Measurements from ENCODE around the gene APOBEC2.

The APOBEC2 gene

DNA sequence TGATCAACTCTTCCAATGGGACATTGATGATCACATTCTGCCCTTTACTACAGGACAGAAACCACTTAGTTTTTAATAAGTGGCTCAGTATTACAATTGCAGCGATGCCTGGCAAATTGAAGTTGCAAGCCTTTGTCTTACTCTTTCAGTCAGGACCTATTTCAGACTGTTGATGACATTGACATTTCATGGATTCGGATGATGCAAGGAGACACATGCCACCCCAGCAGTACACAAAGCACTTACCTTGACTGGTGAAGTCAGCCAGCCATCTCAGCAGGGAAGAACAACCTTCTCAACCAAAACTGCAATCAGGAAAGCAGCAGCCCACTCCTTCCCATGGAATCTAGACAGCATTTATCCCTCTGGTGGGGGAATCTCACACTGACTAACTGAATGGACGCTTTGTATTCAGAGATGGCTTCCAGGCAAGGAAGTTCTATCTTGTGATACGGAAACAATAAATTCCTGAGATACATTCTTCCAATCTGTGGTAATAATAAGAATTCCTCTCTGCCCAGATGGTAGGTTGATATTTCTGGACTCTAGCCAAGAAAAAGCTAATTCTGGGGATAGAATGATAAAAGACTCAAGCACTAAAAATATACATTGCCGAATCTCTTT is 44.6 kb downstream of the APOBEC2 start:
- Histone ChIP-seq H3K9ac (ENCODE audit: low read length) (no peak overlapping the region), H2AFZ (ENCODE audit: low read depth, low read length) (no peak overlapping the region), H3K36me3 (replicated peaks; ENCODE audit: low read depth, low read length) (peaks cover 79% of the 10 kb centered on the region), H4K20me1 (ENCODE audit: insufficient read depth, low read length) (no peaks in the 10 kb centered on the region), H3K4me2 (ENCODE audit: low read length) (no peak overlapping the region), H3K4me1 (ENCODE audit: low read length) (no peaks in the 10 kb centered on the region), H3K27ac (ENCODE audit: low read length) (no peak overlapping the region), H3K79me2 (ENCODE audit: low read length) (no peaks in the 10 kb centered on the region), H3K27me3 (ENCODE audit: low read depth, low read length) (no peaks in the 10 kb centered on the region), H3K4me3 (ENCODE audit: low read length) (no peak overlapping the region), H3K9me3 (ENCODE audit: insufficient read depth, low read length) (no peaks in the 10 kb centered on the region)
- no peak for TF ChIP-seq EZH2phosphoT487 (IDR thresholded peaks at IDR 0.05; ENCODE audit: low read depth)
- TF ChIP-seq CTCF (IDR thresholded peaks at IDR 0.05; ENCODE audit: low read depth, low read length): no peak

- H4K20me1 ChIP-seq (ENCODE audit: insufficient read depth, low read length): no peaks in the 10 kb centered on the region
- H3K27me3 ChIP-seq (ENCODE audit: low read depth, low read length): no peaks in the 10 kb centered on the region
- H3K36me3 ChIP-seq (replicated peaks; ENCODE audit: low read depth, low read length): peaks cover 74% of the 10 kb centered on the region
- H3K4me3 ChIP-seq (ENCODE audit: low read length): no peak overlapping the region
- H3K4me1 ChIP-seq (ENCODE audit: low read length): no peaks in the 10 kb centered on the region
- H3K4me2 ChIP-seq (ENCODE audit: low read length): no peak overlapping the region
- no peak overlapping the region for H2AFZ ChIP-seq (ENCODE audit: low read depth, low read length)
- TF ChIP-seq CTCF (IDR thresholded peaks at IDR 0.05; ENCODE audit: low read depth, low read length) (no peak), EZH2phosphoT487 (IDR thresholded peaks at IDR 0.05; ENCODE audit: low read depth) (no peak)
- H3K79me2 ChIP-seq (ENCODE audit: low read length): no peaks in the 10 kb centered on the region
- no peak overlapping the region for H3K27ac ChIP-seq (ENCODE audit: low read length)
- no peak overlapping the region for H3K9ac ChIP-seq (ENCODE audit: low read length)
- H3K9me3 ChIP-seq (ENCODE audit: insufficient read depth, low read length): no peaks in the 10 kb centered on the region
Observed at GRCh38 chr6:41098366-41098765, 45.4 kb downstream of the APOBEC2 start.

DNA sequence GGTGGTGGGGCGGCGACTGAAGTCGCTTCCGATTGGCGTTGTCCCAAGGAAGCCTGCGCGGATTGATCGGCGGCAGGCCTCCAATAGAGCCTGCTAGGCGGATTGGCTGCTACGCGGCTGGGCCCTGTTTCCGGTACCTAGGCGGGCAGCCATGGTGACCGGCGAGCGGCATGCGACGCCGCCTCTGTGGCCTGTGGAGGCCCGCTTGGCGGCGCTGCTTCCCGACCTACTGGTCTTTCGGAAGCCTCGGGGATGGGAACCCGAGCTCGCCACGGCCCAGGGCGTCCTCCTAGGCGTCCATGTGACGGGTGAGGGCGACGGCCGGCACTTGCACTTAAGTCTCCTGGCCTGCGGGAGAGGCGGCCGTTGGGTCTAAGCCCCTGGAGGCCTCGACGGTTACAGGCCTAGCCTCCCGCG is 47.9 kb downstream of the APOBEC2 start:
- H3K36me3 ChIP-seq (replicated peaks; ENCODE audit: low read depth, low read length): peaks cover 53% of the 10 kb centered on the region
- no peak overlapping the region for H2AFZ ChIP-seq (ENCODE audit: low read depth, low read length)

GRCh38 chr6:41103847-41104246 is 50.8 kb downstream of the APOBEC2 start:
- Histone ChIP-seq H3K9ac (ENCODE audit: low read length) (no peak overlapping the region), H3K4me1 (ENCODE audit: low read length) (peaks cover 6% of the 10 kb centered on the region), H3K79me2 (ENCODE audit: low read length) (no peaks in the 10 kb centered on the region), H3K4me2 (ENCODE audit: low read length) (no peak overlapping the region), H3K9me3 (ENCODE audit: insufficient read depth, low read length) (no peaks in the 10 kb centered on the region), H4K20me1 (ENCODE audit: insufficient read depth, low read length) (no peaks in the 10 kb centered on the region), H3K4me3 (ENCODE audit: low read length) (no peak overlapping the region), H3K36me3 (replicated peaks; ENCODE audit: low read depth, low read length) (peaks cover 23% of the 10 kb centered on the region), H2AFZ (ENCODE audit: low read depth, low read length) (no peak overlapping the region), H3K27me3 (ENCODE audit: low read depth, low read length) (no peaks in the 10 kb centered on the region), H3K27ac (ENCODE audit: low read length) (no peak overlapping the region)
- no peak for TF ChIP-seq CTCF (IDR thresholded peaks at IDR 0.05; ENCODE audit: low read depth, low read length)
- no peak for TF ChIP-seq EZH2phosphoT487 (IDR thresholded peaks at IDR 0.05; ENCODE audit: low read depth)

More for the DNA sequence above, 47.9 kb downstream of the APOBEC2 start:
- Histone ChIP-seq H3K9me3 (ENCODE audit: insufficient read depth, low read length) (no peaks in the 10 kb centered on the region), H3K79me2 (ENCODE audit: low read length) (no peaks in the 10 kb centered on the region), H3K4me1 (ENCODE audit: low read length) (peaks cover 6% of the 10 kb centered on the region), H3K27me3 (ENCODE audit: low read depth, low read length) (no peaks in the 10 kb centered on the region), H3K9ac (ENCODE audit: low read length) (no peak overlapping the region), H3K27ac (ENCODE audit: low read length) (no peak overlapping the region), H3K4me2 (ENCODE audit: low read length) (no peak overlapping the region), H3K4me3 (ENCODE audit: low read length) (no peak overlapping the region), H4K20me1 (ENCODE audit: insufficient read depth, low read length) (no peaks in the 10 kb centered on the region)
- no peak for TF ChIP-seq EZH2phosphoT487 (IDR thresholded peaks at IDR 0.05; ENCODE audit: low read depth)
- TF ChIP-seq CTCF (IDR thresholded peaks at IDR 0.05; ENCODE audit: low read depth, low read length): no peak

Measured in OCI-LY3 (cell line).